ENCODE data around the gene RAB7A.

The RAB7A gene

GRCh38 chr3:128726023-128727016, at the start of gene RAB7A:
Gene RAB7A (plus strand): TSS chr3:128726183. CDS start chr3:128795368, 69,185 bp downstream.
- Mint-ChIP-seq H3K36me3 (ENCODE audit: low read depth) (peaks cover 28% of the 10 kb centered on the region), H3K4me3 (peak within 1 kb of the TSS; percentile 92), H3K27me3 (ENCODE audit: low read depth, poor library complexity) (peaks cover 24% of the 10 kb centered on the region), H3K27ac (peak within 1 kb of the TSS; percentile 95), H3K4me1 (peaks cover 53% of the 10 kb centered on the region), H3K9me3 (no peaks in the 10 kb centered on the region)
- peak; percentile 94 for DNase-seq
- TF ChIP-seq, protein P1, sequence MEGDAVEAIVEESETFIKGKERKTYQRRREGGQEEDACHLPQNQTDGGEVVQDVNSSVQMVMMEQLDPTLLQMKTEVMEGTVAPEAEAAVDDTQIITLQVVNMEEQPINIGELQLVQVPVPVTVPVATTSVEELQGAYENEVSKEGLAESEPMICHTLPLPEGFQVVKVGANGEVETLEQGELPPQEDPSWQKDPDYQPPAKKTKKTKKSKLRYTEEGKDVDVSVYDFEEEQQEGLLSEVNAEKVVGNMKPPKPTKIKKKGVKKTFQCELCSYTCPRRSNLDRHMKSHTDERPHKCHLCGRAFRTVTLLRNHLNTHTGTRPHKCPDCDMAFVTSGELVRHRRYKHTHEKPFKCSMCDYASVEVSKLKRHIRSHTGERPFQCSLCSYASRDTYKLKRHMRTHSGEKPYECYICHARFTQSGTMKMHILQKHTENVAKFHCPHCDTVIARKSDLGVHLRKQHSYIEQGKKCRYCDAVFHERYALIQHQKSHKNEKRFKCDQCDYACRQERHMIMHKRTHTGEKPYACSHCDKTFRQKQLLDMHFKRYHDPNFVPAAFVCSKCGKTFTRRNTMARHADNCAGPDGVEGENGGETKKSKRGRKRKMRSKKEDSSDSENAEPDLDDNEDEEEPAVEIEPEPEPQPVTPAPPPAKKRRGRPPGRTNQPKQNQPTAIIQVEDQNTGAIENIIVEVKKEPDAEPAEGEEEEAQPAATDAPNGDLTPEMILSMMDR (IDR thresholded peaks at IDR 0.05): no peak

DNA sequence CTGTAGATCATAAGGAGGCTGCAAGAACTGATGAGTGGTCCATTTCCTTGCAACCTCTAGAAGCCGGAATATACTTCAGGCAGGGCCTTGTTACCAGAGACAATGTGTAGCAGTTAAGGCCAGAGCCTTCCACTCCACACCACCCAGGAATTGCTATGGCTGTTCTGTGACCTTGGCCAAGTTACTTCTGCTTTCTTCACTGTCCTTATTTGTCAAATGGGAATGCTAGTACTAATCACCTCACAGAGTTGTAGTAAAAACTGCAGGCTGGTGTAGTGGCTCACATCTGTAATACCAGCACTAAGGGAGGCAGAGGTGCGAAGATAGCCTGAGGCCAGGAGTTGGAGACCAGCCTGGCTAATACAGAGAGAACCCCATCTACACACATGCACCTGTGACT, 46.6 kb upstream of the RAB7A start:
- H3K36me3 Mint-ChIP-seq (ENCODE audit: low read depth): no peaks in the 10 kb centered on the region
- H3K4me1 Mint-ChIP-seq: peaks cover 16% of the 10 kb centered on the region
- no peak overlapping the region for H3K4me3 Mint-ChIP-seq
- no peak overlapping the region for H3K27ac Mint-ChIP-seq
- H3K27me3 Mint-ChIP-seq (ENCODE audit: low read depth, poor library complexity): peaks cover 4% of the 10 kb centered on the region
- TF ChIP-seq, protein P1 (IDR thresholded peaks at IDR 0.05): no peak
- no peaks in the 10 kb centered on the region for H3K9me3 Mint-ChIP-seq
- no peak for DNase-seq

GRCh38 chr3:128680603-128681368, 45.2 kb upstream of the RAB7A start:
- H3K9me3 Mint-ChIP-seq: no peaks in the 10 kb centered on the region
- H3K36me3 Mint-ChIP-seq (ENCODE audit: low read depth): no peaks in the 10 kb centered on the region
- peak; percentile 99 for DNase-seq
- H3K4me1 Mint-ChIP-seq: peaks cover 14% of the 10 kb centered on the region
- TF ChIP-seq, protein P1 (IDR thresholded peaks at IDR 0.05): peak; percentile 94
- H3K27me3 Mint-ChIP-seq (ENCODE audit: low read depth, poor library complexity): peaks cover 4% of the 10 kb centered on the region
- H3K4me3 Mint-ChIP-seq: peak overlapping the region; percentile 82
- peak overlapping the region; percentile 100 for H3K27ac Mint-ChIP-seq

DNA sequence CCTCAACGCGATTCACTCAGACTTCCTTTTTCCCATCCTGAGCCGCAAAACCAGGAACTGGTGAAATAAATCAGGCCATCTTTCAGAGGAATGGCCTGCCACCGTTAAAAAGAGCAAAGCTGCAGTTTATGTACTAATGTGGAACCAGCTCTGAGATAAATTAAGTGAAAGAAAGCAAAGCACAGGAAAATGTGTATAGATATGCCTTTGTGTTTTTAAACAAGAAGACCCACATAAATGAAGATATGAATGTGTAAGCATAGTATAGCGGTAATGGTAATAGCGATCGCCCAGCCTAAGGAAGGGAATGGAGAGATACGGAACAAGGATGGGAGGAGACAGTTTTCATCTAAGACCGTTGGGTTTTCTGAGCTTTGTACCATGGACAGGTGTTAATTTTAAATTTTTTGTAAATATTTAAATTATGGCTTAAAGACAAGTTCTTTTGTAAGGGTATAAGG, 44.6 kb upstream of the RAB7A start:
- Mint-ChIP-seq H3K4me1 (peaks cover 10% of the 10 kb centered on the region), H3K36me3 (ENCODE audit: low read depth) (no peaks in the 10 kb centered on the region), H3K4me3 (peak overlapping the region; percentile 82), H3K9me3 (no peaks in the 10 kb centered on the region), H3K27me3 (ENCODE audit: low read depth, poor library complexity) (no peaks in the 10 kb centered on the region), H3K27ac (peak overlapping the region; percentile 100)
- no peak for DNase-seq
- TF ChIP-seq, protein P1 (IDR thresholded peaks at IDR 0.05): no peak

DNA sequence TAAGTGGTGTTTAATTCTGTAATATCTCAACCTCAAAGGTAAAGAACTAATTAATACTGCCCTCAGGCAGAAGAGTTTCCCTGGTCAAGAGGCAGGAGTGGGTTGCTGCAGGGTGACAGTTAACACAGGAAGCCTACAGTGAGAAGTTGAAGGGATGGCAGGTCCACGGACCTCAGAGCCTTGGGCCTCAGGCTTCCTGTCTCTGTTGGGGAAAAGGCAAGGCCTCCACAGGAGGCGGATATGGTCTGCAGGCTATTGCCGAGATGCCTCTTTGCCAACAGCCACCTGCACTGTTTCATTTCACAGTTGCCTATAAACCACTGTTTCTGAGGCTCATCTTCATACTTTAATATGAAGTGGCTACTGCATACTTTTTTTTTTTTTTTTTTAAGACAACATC, 42.0 kb upstream of the RAB7A start:
- Mint-ChIP-seq H3K27ac (no peak overlapping the region), H3K27me3 (ENCODE audit: low read depth, poor library complexity) (no peaks in the 10 kb centered on the region), H3K4me3 (no peak overlapping the region), H3K9me3 (peaks cover 1% of the 10 kb centered on the region), H3K4me1 (peaks cover 16% of the 10 kb centered on the region), H3K36me3 (ENCODE audit: low read depth) (no peaks in the 10 kb centered on the region)
- DNase-seq: no peak
- TF ChIP-seq, protein P1 (IDR thresholded peaks at IDR 0.05): no peak

Data from nephron progenitor cell (in vitro differentiated cells).